Fibroblast of lung (primary cell): ENCODE measurements around the gene RAPGEF2. TPM values are rescaled to one million over a fixed set of nuclear protein-coding genes. Genes with fewer than 3 reads are reported as not detected.
A peak's percentile ranks its signal among the peaks of the same experiment; 100 is the strongest.
"Not testable (repeated sequence)": the region's sequence is repeated elsewhere in the genome, so short reads cannot be mapped to it uniquely, and the experiment has no call there.

Experiments
- DNase-seq, 2 donors: peaks; one replicate each; pipeline versions ENCODE4 v3.0.0 to v3.0.0-alpha.2; 2010; ENCODE audit warnings: low read depth in 2 of 2
- H2AFZ ChIP-seq: 2 replicates; pipeline ENCODE4 v1.5.1; 2012; ENCODE audit warnings: low read length, control low read depth, inconsistent platforms
- H3K27ac ChIP-seq: 2 replicates; pipeline ENCODE4 v1.5.1; 2011; ENCODE audit warnings: low read length, control low read depth; ENCODE audit not compliant: insufficient read depth
- H3K27me3 ChIP-seq: 2 replicates; pipeline ENCODE4 v1.5.1; 2011; ENCODE audit warnings: mild to moderate bottlenecking, low read length; ENCODE audit not compliant: control insufficient read depth, insufficient read depth
- H3K36me3 ChIP-seq: 2 replicates; pipeline ENCODE4 v1.5.1; 2011; ENCODE audit warnings: low read length; ENCODE audit not compliant: control insufficient read depth, insufficient read depth
- H3K4me1 ChIP-seq: 2 replicates; pipeline ENCODE4 v1.5.1; 2011; ENCODE audit warnings: low read length; ENCODE audit not compliant: control insufficient read depth, insufficient read depth; ENCODE audit errors: extremely low read depth
- H3K4me2 ChIP-seq: 2 replicates; pipeline ENCODE4 v1.5.1; 2011; ENCODE audit warnings: low read length, control low read depth; ENCODE audit not compliant: insufficient read depth; ENCODE audit errors: extremely low read depth
- H3K4me3 ChIP-seq, 4 experiments: fragments of 200-600 bp in 1 of 4; sonication (generic) in 1 of 4; replicated peaks in 1 of 4; 2 replicates each; pipeline ENCODE4 v1.5.1; 2011 to 2016; ENCODE audit warnings: low read length in 4 of 4, low read depth in 3 of 4, mild to moderate bottlenecking in 3 of 4, control low read depth in 2 of 4, inconsistent platforms in 1 of 4, mixed read lengths in 1 of 4; ENCODE audit not compliant: insufficient read depth in 1 of 4; ENCODE audit errors: control extremely low read depth in 1 of 4
- H3K79me2 ChIP-seq: 2 replicates; pipeline ENCODE4 v1.5.1; 2012; ENCODE audit warnings: mild to moderate bottlenecking, low read length, inconsistent platforms; ENCODE audit not compliant: control insufficient read depth, insufficient read depth
- H3K9ac ChIP-seq: 2 replicates; pipeline ENCODE4 v1.5.1; 2011; ENCODE audit warnings: mild to moderate bottlenecking, low read length, control low read depth; ENCODE audit not compliant: insufficient read depth
- H3K9me3 ChIP-seq: 2 replicates; pipeline ENCODE4 v1.5.1; 2012; ENCODE audit warnings: low read depth, low read length; ENCODE audit not compliant: control insufficient read depth, insufficient read depth
- H4K20me1 ChIP-seq: 2 replicates; pipeline ENCODE4 v1.5.1; 2011; ENCODE audit warnings: low read length; ENCODE audit not compliant: control insufficient read depth, insufficient read depth; ENCODE audit errors: extremely low read depth
- CTCF ChIP-seq, 2 donors: IDR thresholded peaks in 1 of 2; conservative IDR thresholded peaks in 1 of 2; 1 replicate in 1 of 2; 2 replicates in 1 of 2; pipeline ENCODE4 v1.5.1; 2011 to 2012; ENCODE audit warnings: low read length in 2 of 2, control low read depth in 1 of 2, inconsistent platforms in 1 of 2, low read depth in 1 of 2, mild to moderate bottlenecking in 1 of 2
- EZH2 ChIP-seq: IDR thresholded peaks from 2 replicates; pipeline ENCODE4 v1.5.1; 2012; ENCODE audit warnings: low read length, control low read depth, mild to moderate bottlenecking; ENCODE audit errors: missing control alignments
- polyA plus RNA-seq, 2 donors: library from polyadenylated mRNA; depleted of rRNA in 1 of 2; stranded (reverse) in 1 of 2; unstranded in 1 of 2; fragments of >200 nt; gene quantifications; 2 replicates each; pipeline ENCODE4 v1.2.1, GENCODE V29; 2011 to 2012; ENCODE audit warnings: missing spikeins in 1 of 2
- total RNA-seq: library from RNA; depleted of rRNA; stranded (reverse); fragments of >200 nt; gene quantifications from 2 replicates; pipeline ENCODE4 v1.2.1, GENCODE V29; 2014

RAPGEF2 gene
- total and polyA plus RNA-seq, 2 donors (not counting 1 experiment from before 2014, with no cell fraction given) = 45.5 to 58.5 TPM

- no peak overlapping the region for H3K27ac ChIP-seq
- H3K4me2 ChIP-seq = no peak overlapping the region
- peak in 1 of 2 donors; percentile 21 for DNase-seq
- H4K20me1 ChIP-seq = no peaks in the 10 kb centered on the region
- no peaks in the 10 kb centered on the region for H3K27me3 ChIP-seq
- H3K36me3 ChIP-seq = no peaks in the 10 kb centered on the region
- no peak overlapping the region for H2AFZ ChIP-seq
- no peaks in the 10 kb centered on the region for H3K9me3 ChIP-seq
- no peak for TF ChIP-seq CTCF (conservative IDR thresholded peaks at IDR 0.05 in 1 of 2, IDR thresholded peaks at IDR 0.05 in 1 of 2; ENCODE audit: low read depth in 1 of 2, low read length in 2 of 2)
- no peak for TF ChIP-seq EZH2
- peaks cover 6% of the 10 kb centered on the region for H3K4me1 ChIP-seq
- H3K79me2 ChIP-seq = peaks cover 1% of the 10 kb centered on the region
- H3K4me3 ChIP-seq = no peak overlapping the region
- no peak overlapping the region for H3K9ac ChIP-seq
Observed at GRCh38 chr4:159312236-159312635, 209.4 kb downstream of the RAPGEF2 start.

- H2AFZ ChIP-seq, H3K79me2 ChIP-seq, H3K9ac ChIP-seq, H4K20me1 ChIP-seq, H3K4me2 ChIP-seq, H3K27ac ChIP-seq, H3K9me3 ChIP-seq, H3K36me3 ChIP-seq, DNase-seq, H3K4me1 ChIP-seq, H3K27me3 ChIP-seq, H3K4me3 ChIP-seq: not testable (repeated sequence)
Observed at GRCh38 chr4:159315879-159316278, 213.0 kb downstream of the RAPGEF2 start.

- H3K27ac ChIP-seq = no peak overlapping the region
- no peak for DNase-seq
- H2AFZ ChIP-seq = no peak overlapping the region
- H3K4me2 ChIP-seq = no peak overlapping the region
- no peak for TF ChIP-seq EZH2
- no peak for TF ChIP-seq CTCF (conservative IDR thresholded peaks at IDR 0.05 in 1 of 2, IDR thresholded peaks at IDR 0.05 in 1 of 2; ENCODE audit: low read depth in 1 of 2, low read length in 2 of 2)
- no peak overlapping the region for H3K4me3 ChIP-seq
- no peaks in the 10 kb centered on the region for H3K79me2 ChIP-seq
- no peaks in the 10 kb centered on the region for H4K20me1 ChIP-seq
- no peaks in the 10 kb centered on the region for H3K36me3 ChIP-seq
- no peak overlapping the region for H3K9ac ChIP-seq
- no peaks in the 10 kb centered on the region for H3K4me1 ChIP-seq
- H3K27me3 ChIP-seq = no peaks in the 10 kb centered on the region
- H3K9me3 ChIP-seq = no peaks in the 10 kb centered on the region
Observed at GRCh38 chr4:159317203-159317602, 214.3 kb downstream of the RAPGEF2 start.
